Activated B cell treated with CpG ODN at 0.5 μM for 24 hours (primary cell): ENCODE measurements around the gene KCNMA1. TPM values are rescaled to one million over a fixed set of nuclear protein-coding genes. Genes with fewer than 3 reads are reported as not detected.

Source experiments
- ATAC-seq: fragments of 200-7000 bp; cut with Tn5 transposase; one replicate; pipeline ENCODE4 v1.10.0; 2021; ENCODE audit warnings: low read depth, mild to moderate bottlenecking, moderate library complexity
- CTCF ChIA-PET: fragments of 350-600 bp; sonication (Branson Sonifier 250); formaldehyde crosslinking; loops from one replicate; lab custom pipeline; 2021; ENCODE audit warnings: antibody characterized with exemption; lab: Charles Lee
- POLR2A ChIA-PET: fragments of 350-600 bp; sonication (Branson Sonifier 250); formaldehyde crosslinking; loops from one replicate; lab custom pipeline; 2021; ENCODE audit warnings: antibody characterized with exemption; lab: Charles Lee
- DNase-seq: peaks from one replicate; pipeline ENCODE4 v3.0.0; 2022
- H3K27ac Mint-ChIP-seq: one replicate; pipeline ENCODE4 v1.8.0; 2020; ENCODE audit warnings: mixed read lengths
- H3K27me3 Mint-ChIP-seq: one replicate; pipeline ENCODE4 v1.8.0; 2021; ENCODE audit warnings: mixed read lengths
- H3K36me3 Mint-ChIP-seq: one replicate; pipeline ENCODE4 v1.8.0; 2021; ENCODE audit warnings: low read depth, mixed read lengths
- H3K4me1 Mint-ChIP-seq: one replicate; pipeline ENCODE4 v1.8.0; 2021; ENCODE audit warnings: mixed read lengths
- H3K4me3 Mint-ChIP-seq: one replicate; pipeline ENCODE4 v1.8.0; 2020; ENCODE audit warnings: mild to moderate bottlenecking, mixed read lengths
- H3K9me3 Mint-ChIP-seq: one replicate; pipeline ENCODE4 v1.8.0; 2020; ENCODE audit warnings: mixed read lengths
- intact Hi-C: fragments of 100-400 bp; cut with micrococcal nuclease; formaldehyde crosslinking; loops from one replicate; pipeline ENCODE4 v1.15.1; 2024
- total RNA-seq: library from RNA; stranded (reverse); gene quantifications from 2 replicates; pipeline ENCODE4 v1.2.3, GENCODE V29; 2022
- TF ChIP-seq, protein P1 (sequence below): fragments of 200-600 bp; IDR thresholded peaks from one replicate; pipeline ENCODE4 v1.8.0; 2022; ENCODE audit warnings: antibody characterized with exemption, mild to moderate bottlenecking

KCNMA1 gene
- total RNA-seq, 1 donor from 2014 or later = 3.7 TPM

GRCh38 chr10:76920581-76920980, 717.0 kb downstream of the KCNMA1 start:
- Mint-ChIP-seq H3K9me3 (no peaks in the 10 kb centered on the region), H3K27me3 (no peaks in the 10 kb centered on the region), H3K4me3 (no peak overlapping the region), H3K27ac (no peak overlapping the region), H3K36me3 (no peaks in the 10 kb centered on the region), H3K4me1 (no peaks in the 10 kb centered on the region)
- no peak for ATAC-seq
- TF ChIP-seq, protein P1, sequence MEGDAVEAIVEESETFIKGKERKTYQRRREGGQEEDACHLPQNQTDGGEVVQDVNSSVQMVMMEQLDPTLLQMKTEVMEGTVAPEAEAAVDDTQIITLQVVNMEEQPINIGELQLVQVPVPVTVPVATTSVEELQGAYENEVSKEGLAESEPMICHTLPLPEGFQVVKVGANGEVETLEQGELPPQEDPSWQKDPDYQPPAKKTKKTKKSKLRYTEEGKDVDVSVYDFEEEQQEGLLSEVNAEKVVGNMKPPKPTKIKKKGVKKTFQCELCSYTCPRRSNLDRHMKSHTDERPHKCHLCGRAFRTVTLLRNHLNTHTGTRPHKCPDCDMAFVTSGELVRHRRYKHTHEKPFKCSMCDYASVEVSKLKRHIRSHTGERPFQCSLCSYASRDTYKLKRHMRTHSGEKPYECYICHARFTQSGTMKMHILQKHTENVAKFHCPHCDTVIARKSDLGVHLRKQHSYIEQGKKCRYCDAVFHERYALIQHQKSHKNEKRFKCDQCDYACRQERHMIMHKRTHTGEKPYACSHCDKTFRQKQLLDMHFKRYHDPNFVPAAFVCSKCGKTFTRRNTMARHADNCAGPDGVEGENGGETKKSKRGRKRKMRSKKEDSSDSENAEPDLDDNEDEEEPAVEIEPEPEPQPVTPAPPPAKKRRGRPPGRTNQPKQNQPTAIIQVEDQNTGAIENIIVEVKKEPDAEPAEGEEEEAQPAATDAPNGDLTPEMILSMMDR = no peak
- DNase-seq = no peak
- ChIA-PET CTCF (no interaction called here), POLR2A (no interaction called here)
- intact Hi-C loops = no loop called here

GRCh38 chr10:76918106-76918505, 719.5 kb downstream of the KCNMA1 start:
- TF ChIP-seq, protein P1 = no peak
- no peak overlapping the region for H3K27ac Mint-ChIP-seq
- no peaks in the 10 kb centered on the region for H3K27me3 Mint-ChIP-seq
- no peaks in the 10 kb centered on the region for H3K4me1 Mint-ChIP-seq
- H3K9me3 Mint-ChIP-seq = no peaks in the 10 kb centered on the region
- ChIA-PET POLR2A (no interaction called here), CTCF (no interaction called here)
- no peak for DNase-seq
- no peak overlapping the region for H3K4me3 Mint-ChIP-seq
- intact Hi-C loops = no loop called here
- no peaks in the 10 kb centered on the region for H3K36me3 Mint-ChIP-seq
- no peak for ATAC-seq

DNA sequence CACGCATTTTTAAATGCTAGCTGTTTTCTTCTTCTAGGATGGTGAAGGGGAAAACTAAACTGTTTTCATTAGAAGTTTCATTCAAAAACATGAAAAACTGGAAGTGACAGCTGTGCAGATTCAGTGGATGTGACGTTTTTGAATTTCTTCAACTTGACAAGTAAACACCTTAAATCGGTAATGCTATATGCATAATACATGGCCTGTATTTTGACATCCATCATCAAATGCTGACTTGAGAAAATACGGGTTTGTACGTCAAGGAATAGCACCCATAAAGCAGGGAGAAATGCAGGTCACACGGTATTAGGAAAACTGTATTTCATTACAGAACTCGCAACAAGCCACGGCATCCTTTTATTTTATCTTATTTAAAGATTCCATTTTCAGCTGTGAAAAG, 720.5 kb downstream of the KCNMA1 start:
- Mint-ChIP-seq H3K4me1 (no peaks in the 10 kb centered on the region), H3K27ac (no peak overlapping the region), H3K4me3 (no peak overlapping the region), H3K9me3 (no peaks in the 10 kb centered on the region), H3K27me3 (no peaks in the 10 kb centered on the region), H3K36me3 (no peaks in the 10 kb centered on the region)
- ChIA-PET CTCF (no interaction called here), POLR2A (no interaction called here)
- ATAC-seq (no peak), DNase-seq (no peak)
- intact Hi-C loops = no loop called here
- TF ChIP-seq, protein P1 = no peak

DNA sequence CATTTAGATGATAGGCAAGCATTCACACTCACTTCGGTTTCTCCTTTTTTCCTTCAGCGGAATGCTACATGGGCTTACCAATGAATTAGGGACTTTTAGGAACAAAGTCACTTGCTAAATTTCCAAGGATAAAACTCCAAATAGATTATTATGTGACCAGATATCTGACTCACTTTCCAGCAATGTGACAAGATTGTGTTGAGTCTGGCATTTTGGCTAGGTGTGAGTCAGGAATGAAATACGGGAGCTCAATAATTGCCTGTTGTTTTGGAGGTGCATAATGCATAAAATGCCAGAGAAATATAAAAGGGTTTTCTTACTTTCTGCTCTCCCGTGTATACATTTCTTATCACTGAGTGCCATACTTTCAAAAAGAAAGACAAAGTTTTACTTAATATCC, 721.1 kb downstream of the KCNMA1 start:
- ChIA-PET POLR2A (no interaction called here), CTCF (no interaction called here)
- TF ChIP-seq, protein P1 = no peak
- Mint-ChIP-seq H3K36me3 (no peaks in the 10 kb centered on the region), H3K27me3 (no peaks in the 10 kb centered on the region), H3K27ac (no peak overlapping the region), H3K9me3 (no peaks in the 10 kb centered on the region), H3K4me1 (no peaks in the 10 kb centered on the region), H3K4me3 (no peak overlapping the region)
- no peak for DNase-seq
- intact Hi-C loops = no loop called here
- no peak for ATAC-seq

DNA sequence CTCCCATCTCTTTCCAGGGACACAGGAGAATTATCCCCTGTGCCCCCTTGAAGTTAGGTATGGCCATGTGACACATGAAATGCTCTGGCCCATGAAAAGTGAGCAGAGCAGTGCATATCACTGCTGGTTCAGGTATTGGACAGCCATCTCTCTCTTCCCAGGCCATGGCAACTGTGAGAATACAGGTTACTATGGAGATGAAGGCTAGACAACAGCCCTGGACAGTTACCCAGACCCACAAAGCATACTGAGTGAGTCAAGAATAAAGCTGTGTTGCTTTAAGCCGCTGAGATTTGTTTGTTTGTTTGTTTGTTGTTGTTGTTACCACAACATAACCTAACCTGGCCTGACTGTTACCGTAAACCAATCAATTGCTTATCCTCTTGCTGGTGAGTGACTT, 722.3 kb downstream of the KCNMA1 start:
- Mint-ChIP-seq H3K27me3 (no peaks in the 10 kb centered on the region), H3K27ac (no peak overlapping the region), H3K9me3 (no peaks in the 10 kb centered on the region), H3K4me1 (no peaks in the 10 kb centered on the region), H3K4me3 (no peak overlapping the region), H3K36me3 (no peaks in the 10 kb centered on the region)
- DNase-seq (no peak), ATAC-seq (no peak)
- POLR2A ChIA-PET = no interaction called here
- intact Hi-C loops = no loop called here
- CTCF ChIA-PET = no interaction called here
- TF ChIP-seq, protein P1 = no peak
